HG03135 (cell line): ENCODE data around the gene MAST3.
"Not testable (repeated sequence)": the region's sequence is repeated elsewhere in the genome, so short reads cannot be mapped to it uniquely, and the experiment has no call there.

Source experiments
- ATAC-seq: cut with Tn5 transposase; IDR thresholded peaks from one replicate; pipeline ENCODE4 v1.9.1; 2021; ENCODE audit warnings: mild to moderate bottlenecking, moderate library complexity; ENCODE audit not compliant: unreplicated experiment

Gene MAST3

GRCh38 chr19:18085702-18086457 is 11.7 kb upstream of the MAST3 start:
- ATAC-seq = no peak

GRCh38 chr19:18086590-18087138 is 10.9 kb upstream of the MAST3 start, which contains the start of gene IL12RB1:
Gene IL12RB1, minus strand, starts transcription at chr19:18086934. Its CDS starts 111 bp downstream, at chr19:18086823.
- no peak for ATAC-seq

- ATAC-seq = not testable (repeated sequence)
These were observed 8.5 kb upstream of the MAST3 start for GRCh38 chr19:18089096-18089541.

GRCh38 chr19:18089726-18090125 is 7.9 kb upstream of the MAST3 start:
- no peak for ATAC-seq

- no peak for ATAC-seq
These were observed 6.9 kb upstream of the MAST3 start for GRCh38 chr19:18090545-18091216.

- ATAC-seq = no peak
These were observed 6.4 kb upstream of the MAST3 start for GRCh38 chr19:18091217-18091608.

- ATAC-seq = no peak
These were observed 4.0 kb upstream of the MAST3 start for GRCh38 chr19:18093439-18094161.

GRCh38 chr19:18096258-18096657 is 1.3 kb upstream of the MAST3 start:
- ATAC-seq = no peak

- peak; percentile 20 for ATAC-seq
These were observed 664 bp downstream of the MAST3 start for GRCh38 chr19:18097993-18098890.

GRCh38 chr19:18098891-18099622 is 1.5 kb downstream of the MAST3 start:
- ATAC-seq = peak; percentile 49

GRCh38 chr19:18099623-18099995 is 2.0 kb downstream of the MAST3 start:
- no peak for ATAC-seq

GRCh38 chr19:18100710-18101109 is 3.1 kb downstream of the MAST3 start:
- ATAC-seq = no peak

GRCh38 chr19:18101268-18101667 is 3.7 kb downstream of the MAST3 start:
- no peak for ATAC-seq

GRCh38 chr19:18102916-18103542 is 5.5 kb downstream of the MAST3 start:
- ATAC-seq = no peak

- ATAC-seq = no peak
These were observed 7.2 kb downstream of the MAST3 start for GRCh38 chr19:18104793-18105131.

GRCh38 chr19:18105259-18105658 is 7.7 kb downstream of the MAST3 start:
- ATAC-seq = not testable (repeated sequence)

GRCh38 chr19:18107235-18107634 is 9.7 kb downstream of the MAST3 start:
- no peak for ATAC-seq

GRCh38 chr19:18108897-18109296 is 11.3 kb downstream of the MAST3 start:
- ATAC-seq = no peak

- no peak for ATAC-seq
These were observed 11.8 kb downstream of the MAST3 start for GRCh38 chr19:18109341-18109732.
